ENCODE data around the gene FOLR3.

Gene FOLR3

GRCh38 chr11:72154816-72155215 is 19.3 kb downstream of the FOLR3 start:
- Histone ChIP-seq H3K9me2 (replicated peaks; ENCODE audit: low read depth, low read length) (no peaks in the 10 kb centered on the region), H2AFZ (ENCODE audit: low read length) (no peak overlapping the region), H3K9ac (ENCODE audit: low read depth, low read length, poor library complexity, severe bottlenecking) (no peak overlapping the region), H3K27me3 (ENCODE audit: insufficient read depth, low read length, poor library complexity, severe bottlenecking) (no peaks in the 10 kb centered on the region), H4K20me1 (ENCODE audit: insufficient read depth, low read length, poor library complexity, severe bottlenecking) (no peaks in the 10 kb centered on the region), H3K9me3 (ENCODE audit: insufficient read depth, low read depth, low read length) (no peaks in the 10 kb centered on the region), H3K79me2 (ENCODE audit: insufficient read depth, low read length) (no peaks in the 10 kb centered on the region), H3K36me3 (ENCODE audit: insufficient read depth, low read length) (no peaks in the 10 kb centered on the region), H3K4me3 (ENCODE audit: low read length, poor library complexity, severe bottlenecking) (no peak overlapping the region), H3F3A (ENCODE audit: low read depth) (no peaks in the 10 kb centered on the region), H3K4me1 (ENCODE audit: insufficient read depth, low read length, poor library complexity, severe bottlenecking) (no peaks in the 10 kb centered on the region), H3K4me2 (ENCODE audit: low read depth, low read length, poor library complexity, severe bottlenecking) (no peak overlapping the region)
- TF ChIP-seq, protein P1, sequence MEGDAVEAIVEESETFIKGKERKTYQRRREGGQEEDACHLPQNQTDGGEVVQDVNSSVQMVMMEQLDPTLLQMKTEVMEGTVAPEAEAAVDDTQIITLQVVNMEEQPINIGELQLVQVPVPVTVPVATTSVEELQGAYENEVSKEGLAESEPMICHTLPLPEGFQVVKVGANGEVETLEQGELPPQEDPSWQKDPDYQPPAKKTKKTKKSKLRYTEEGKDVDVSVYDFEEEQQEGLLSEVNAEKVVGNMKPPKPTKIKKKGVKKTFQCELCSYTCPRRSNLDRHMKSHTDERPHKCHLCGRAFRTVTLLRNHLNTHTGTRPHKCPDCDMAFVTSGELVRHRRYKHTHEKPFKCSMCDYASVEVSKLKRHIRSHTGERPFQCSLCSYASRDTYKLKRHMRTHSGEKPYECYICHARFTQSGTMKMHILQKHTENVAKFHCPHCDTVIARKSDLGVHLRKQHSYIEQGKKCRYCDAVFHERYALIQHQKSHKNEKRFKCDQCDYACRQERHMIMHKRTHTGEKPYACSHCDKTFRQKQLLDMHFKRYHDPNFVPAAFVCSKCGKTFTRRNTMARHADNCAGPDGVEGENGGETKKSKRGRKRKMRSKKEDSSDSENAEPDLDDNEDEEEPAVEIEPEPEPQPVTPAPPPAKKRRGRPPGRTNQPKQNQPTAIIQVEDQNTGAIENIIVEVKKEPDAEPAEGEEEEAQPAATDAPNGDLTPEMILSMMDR (conservative IDR thresholded peaks at IDR 0.05; ENCODE audit: low read length), result no peak
- no peak for TF ChIP-seq EZH2phosphoT487 (IDR thresholded peaks at IDR 0.05; ENCODE audit: borderline replicate concordance)

DNA sequence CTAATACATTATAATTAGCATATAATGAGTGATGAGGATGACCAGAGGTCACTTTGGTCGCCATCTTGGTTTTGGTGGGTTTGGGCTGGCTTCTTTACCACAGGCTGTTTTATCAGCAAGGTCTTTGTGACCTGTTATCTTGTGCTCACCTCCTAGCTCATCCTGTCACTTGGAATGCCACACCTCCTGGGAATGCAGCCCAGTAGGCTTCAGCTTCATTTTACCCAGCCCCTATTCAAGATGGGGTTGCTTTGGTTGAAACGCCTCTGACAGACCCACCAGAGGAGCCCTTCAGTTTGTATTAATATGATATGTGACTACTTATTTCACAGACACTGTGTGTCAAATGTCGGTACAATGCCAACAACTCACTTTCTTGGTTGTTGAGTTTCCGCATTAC is 20.2 kb downstream of the FOLR3 start:
- H2AFZ ChIP-seq (ENCODE audit: low read length), result no peak overlapping the region
- no peaks in the 10 kb centered on the region for H4K20me1 ChIP-seq (ENCODE audit: insufficient read depth, low read length, poor library complexity, severe bottlenecking)
- no peak overlapping the region for H3K4me2 ChIP-seq (ENCODE audit: low read depth, low read length, poor library complexity, severe bottlenecking)
- no peak overlapping the region for H3K9ac ChIP-seq (ENCODE audit: low read depth, low read length, poor library complexity, severe bottlenecking)
- no peaks in the 10 kb centered on the region for H3K9me3 ChIP-seq (ENCODE audit: insufficient read depth, low read depth, low read length)
- no peaks in the 10 kb centered on the region for H3K27me3 ChIP-seq (ENCODE audit: insufficient read depth, low read length, poor library complexity, severe bottlenecking)
- H3K4me1 ChIP-seq (ENCODE audit: insufficient read depth, low read length, poor library complexity, severe bottlenecking), result no peaks in the 10 kb centered on the region
- no peaks in the 10 kb centered on the region for H3K79me2 ChIP-seq (ENCODE audit: insufficient read depth, low read length)
- no peaks in the 10 kb centered on the region for H3F3A ChIP-seq (ENCODE audit: low read depth)
- H3K9me2 ChIP-seq (replicated peaks; ENCODE audit: low read depth, low read length), result no peaks in the 10 kb centered on the region
- no peak overlapping the region for H3K4me3 ChIP-seq (ENCODE audit: low read length, poor library complexity, severe bottlenecking)
- no peaks in the 10 kb centered on the region for H3K36me3 ChIP-seq (ENCODE audit: insufficient read depth, low read length)
- TF ChIP-seq EZH2phosphoT487 (IDR thresholded peaks at IDR 0.05; ENCODE audit: borderline replicate concordance), result no peak
- TF ChIP-seq, protein P1 (conservative IDR thresholded peaks at IDR 0.05; ENCODE audit: low read length), result no peak

DNA sequence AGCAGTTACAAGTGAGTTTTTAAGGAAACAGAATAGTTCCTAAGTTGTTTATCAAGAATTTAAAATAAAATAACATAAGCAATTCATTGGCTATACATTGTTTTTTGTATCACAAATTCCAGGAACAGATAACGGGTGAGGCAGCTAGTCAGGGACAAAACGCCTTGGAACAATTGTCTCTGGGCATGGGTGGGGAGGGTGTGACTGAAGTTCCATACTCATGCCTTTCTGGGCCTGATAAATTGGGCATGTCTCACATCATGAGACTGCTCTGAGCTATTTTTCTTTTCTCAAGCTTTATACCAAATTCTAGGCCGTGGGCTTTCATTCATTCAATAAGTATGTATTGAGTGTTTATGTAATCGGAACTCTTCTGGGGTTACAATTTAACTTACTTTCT is 21.6 kb downstream of the FOLR3 start:
- Histone ChIP-seq H3K36me3 (ENCODE audit: insufficient read depth, low read length) (no peaks in the 10 kb centered on the region), H3K9ac (ENCODE audit: low read depth, low read length, poor library complexity, severe bottlenecking) (no peak overlapping the region), H3K4me3 (ENCODE audit: low read length, poor library complexity, severe bottlenecking) (no peak overlapping the region), H3K9me3 (ENCODE audit: insufficient read depth, low read depth, low read length) (no peaks in the 10 kb centered on the region), H4K20me1 (ENCODE audit: insufficient read depth, low read length, poor library complexity, severe bottlenecking) (no peaks in the 10 kb centered on the region), H3K4me2 (ENCODE audit: low read depth, low read length, poor library complexity, severe bottlenecking) (no peak overlapping the region), H3K27me3 (ENCODE audit: insufficient read depth, low read length, poor library complexity, severe bottlenecking) (no peaks in the 10 kb centered on the region), H3K4me1 (ENCODE audit: insufficient read depth, low read length, poor library complexity, severe bottlenecking) (no peaks in the 10 kb centered on the region), H2AFZ (ENCODE audit: low read length) (no peak overlapping the region), H3K79me2 (ENCODE audit: insufficient read depth, low read length) (no peaks in the 10 kb centered on the region), H3F3A (ENCODE audit: low read depth) (no peaks in the 10 kb centered on the region), H3K9me2 (replicated peaks; ENCODE audit: low read depth, low read length) (no peaks in the 10 kb centered on the region)
- TF ChIP-seq EZH2phosphoT487 (IDR thresholded peaks at IDR 0.05; ENCODE audit: borderline replicate concordance), result no peak
- TF ChIP-seq, protein P1 (conservative IDR thresholded peaks at IDR 0.05; ENCODE audit: low read length), result no peak

Data from Loucy (cell line).